Neural progenitor cell (in vitro differentiated cells): ENCODE measurements around the gene SLC9C1.

Source experiments
- CTCF ChIP-seq: fragments of 200-600 bp; sonication (generic); IDR thresholded peaks from 2 replicates; pipeline ENCODE4 v1.5.1; 2017; ENCODE audit warnings: antibody characterized with exemption, mild to moderate bottlenecking
- EZH2 ChIP-seq: fragments of 200-600 bp; sonication (generic); IDR thresholded peaks from 2 replicates; pipeline ENCODE4 v1.6.1; 2017; ENCODE audit warnings: antibody characterized with exemption, mild to moderate bottlenecking, moderate library complexity
- EZH2phosphoT487 ChIP-seq: fragments of 200-600 bp; sonication (generic); IDR thresholded peaks from 2 replicates; pipeline ENCODE4 v1.6.1; 2017; ENCODE audit warnings: antibody characterized with exemption

- TF ChIP-seq CTCF (no peak), EZH2 (no peak), EZH2phosphoT487 (no peak)
Measured at GRCh38 chr3:112339134-112339533, 45.1 kb upstream of the SLC9C1 start.
